SH-SY5Y (cell line): Measurements from ENCODE around the gene HOXA6.

Experiments used
- GATA2 ChIP-seq: IDR thresholded peaks from 2 replicates; pipeline ENCODE4 v1.6.1; 2011; ENCODE audit warnings: mild to moderate bottlenecking, low read depth, low read length
- GATA3 ChIP-seq: IDR thresholded peaks from 2 replicates; pipeline ENCODE4 v1.6.1; 2011; ENCODE audit warnings: low read depth, mild to moderate bottlenecking, low read length, moderate library complexity

DNA sequence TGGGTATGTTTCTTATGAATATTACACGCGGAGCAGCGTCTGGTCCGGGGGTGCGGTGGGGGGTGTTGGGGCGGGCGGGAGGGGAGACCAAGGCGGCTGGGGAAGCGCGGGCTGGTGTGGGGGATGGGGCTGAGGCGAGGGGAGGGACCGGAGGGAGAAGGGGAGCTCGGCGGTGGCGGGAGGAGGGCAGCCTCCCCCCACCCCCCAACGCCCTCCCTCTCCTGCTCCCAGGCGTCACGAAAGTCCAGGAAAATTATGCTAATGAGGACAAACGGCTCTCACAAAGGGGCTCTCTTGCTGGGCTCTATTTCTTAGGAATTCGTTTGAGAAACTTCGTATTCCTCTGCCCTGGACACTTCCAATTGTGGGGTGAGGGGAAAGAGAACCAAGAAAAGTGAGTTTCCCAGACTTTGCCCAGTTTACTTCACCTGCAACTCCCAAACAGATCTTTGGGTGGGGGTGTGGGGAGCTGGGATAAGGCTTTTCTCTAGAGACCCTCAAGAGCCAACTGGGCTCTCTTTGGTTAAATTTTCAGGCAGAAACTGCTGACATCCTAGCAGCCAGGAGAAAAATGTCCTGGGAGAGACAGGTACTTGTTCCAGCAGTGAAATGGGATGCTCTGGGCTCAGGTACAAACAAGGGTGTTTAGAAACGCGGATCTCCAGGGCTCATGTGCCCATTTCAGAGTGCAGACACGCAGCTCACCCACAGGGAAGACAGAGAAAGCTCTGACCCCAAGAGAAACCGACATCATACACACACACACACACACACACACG is 33.4 kb downstream of the HOXA6 start:
- TF ChIP-seq GATA2: no peak
- no peak for TF ChIP-seq GATA3
